Measurements from ENCODE around the gene ANKS3.

ANKS3 gene

GRCh38 chr16:4661661-4662060, 72.4 kb downstream of the ANKS3 start:
- H3K27ac ChIP-seq: no peak overlapping the region

GRCh38 chr16:4660454-4661007, 73.5 kb downstream of the ANKS3 start:
- TF ChIP-seq ZFX (IDR thresholded peaks at IDR 0.05; ENCODE audit: borderline replicate concordance) (no peak), CTCF (IDR thresholded peaks at IDR 0.05) (no peak)
- no peak overlapping the region for H3K27ac ChIP-seq

More at GRCh38 chr16:4661661-4662060, 72.4 kb downstream of the ANKS3 start:
- TF ChIP-seq ZFX (IDR thresholded peaks at IDR 0.05; ENCODE audit: borderline replicate concordance) (no peak), CTCF (IDR thresholded peaks at IDR 0.05) (no peak)

GRCh38 chr16:4659363-4660353, 74.4 kb downstream of the ANKS3 start:
- H3K27ac ChIP-seq: no peak overlapping the region
- no peak for TF ChIP-seq CTCF (IDR thresholded peaks at IDR 0.05)
- TF ChIP-seq ZFX (IDR thresholded peaks at IDR 0.05; ENCODE audit: borderline replicate concordance): no peak

- TF ChIP-seq CTCF (IDR thresholded peaks at IDR 0.05) (no peak), ZFX (IDR thresholded peaks at IDR 0.05; ENCODE audit: borderline replicate concordance) (no peak)
- no peak overlapping the region for H3K27ac ChIP-seq
Measured at GRCh38 chr16:4656695-4657686, 77.1 kb downstream of the ANKS3 start.

GRCh38 chr16:4656221-4656620, 77.8 kb downstream of the ANKS3 start:
- TF ChIP-seq ZFX (IDR thresholded peaks at IDR 0.05; ENCODE audit: borderline replicate concordance) (no peak), CTCF (IDR thresholded peaks at IDR 0.05) (no peak)

GRCh38 chr16:4655801-4656200, 78.3 kb downstream of the ANKS3 start:
- no peak for TF ChIP-seq ZFX (IDR thresholded peaks at IDR 0.05; ENCODE audit: borderline replicate concordance)
- H3K27ac ChIP-seq: no peak overlapping the region

More at GRCh38 chr16:4656221-4656620, 77.8 kb downstream of the ANKS3 start:
- H3K27ac ChIP-seq: no peak overlapping the region

- H3K27ac ChIP-seq: no peak overlapping the region
- no peak for TF ChIP-seq ZFX (IDR thresholded peaks at IDR 0.05; ENCODE audit: borderline replicate concordance)
Measured at GRCh38 chr16:4654964-4655590, 79.0 kb downstream of the ANKS3 start.
